Osteocyte (in vitro differentiated cells): ENCODE measurements around the gene G6PD. TPM values are rescaled to one million over a fixed set of nuclear protein-coding genes. Genes with fewer than 3 reads are reported as not detected.
A peak's percentile ranks its signal among the peaks of the same experiment; 100 is the strongest.

Source experiments
- DNase-seq: peaks from one replicate; pipeline ENCODE4 v3.0.0; 2021; ENCODE audit warnings: mixed read lengths; ENCODE audit not compliant: unreplicated experiment; ENCODE audit errors: extremely low spot score
- H3K27ac Mint-ChIP-seq: one replicate; pipeline ENCODE4 v1.8.0; 2021; ENCODE audit warnings: mild to moderate bottlenecking, mixed read lengths; ENCODE audit not compliant: unreplicated experiment
- H3K27me3 Mint-ChIP-seq: one replicate; pipeline ENCODE4 v1.8.0; 2021; ENCODE audit warnings: mixed read lengths; ENCODE audit not compliant: unreplicated experiment
- H3K36me3 Mint-ChIP-seq: one replicate; pipeline ENCODE4 v1.8.0; 2021; ENCODE audit warnings: mixed read lengths; ENCODE audit not compliant: unreplicated experiment
- H3K4me1 Mint-ChIP-seq: one replicate; pipeline ENCODE4 v1.8.0; 2021; ENCODE audit warnings: mixed read lengths; ENCODE audit not compliant: unreplicated experiment
- H3K4me3 Mint-ChIP-seq: one replicate; pipeline ENCODE4 v1.8.0; 2021; ENCODE audit warnings: mild to moderate bottlenecking, moderate library complexity, mixed read lengths; ENCODE audit not compliant: unreplicated experiment
- H3K9me3 Mint-ChIP-seq: one replicate; pipeline ENCODE4 v1.8.0; 2021; ENCODE audit warnings: mixed read lengths; ENCODE audit not compliant: unreplicated experiment
- CTCF ChIP-seq: fragments of 200-600 bp; sonication (generic); IDR thresholded peaks from 2 replicates; pipeline ENCODE4 v1.5.0; 2021; ENCODE audit warnings: antibody characterized with exemption, mild to moderate bottlenecking, moderate library complexity
- total RNA-seq: library from RNA; stranded (reverse); gene quantifications from 2 replicates; pipeline ENCODE4 v1.2.1, GENCODE V29; 2021

The G6PD gene
- total RNA-seq, 1 donor from 2014 or later, result 108 TPM

- TF ChIP-seq CTCF, result no peak
- no peaks in the 10 kb centered on the region for H3K9me3 Mint-ChIP-seq
- peaks cover 10% of the 10 kb centered on the region for H3K4me1 Mint-ChIP-seq
- H3K27ac Mint-ChIP-seq, result no peak overlapping the region
- no peaks in the 10 kb centered on the region for H3K36me3 Mint-ChIP-seq
- H3K27me3 Mint-ChIP-seq, result no peaks in the 10 kb centered on the region
- DNase-seq, result no peak
- peak overlapping the region; percentile 51 for H3K4me3 Mint-ChIP-seq
Observed at GRCh38 chrX:154485150-154486051, 61.2 kb downstream of the G6PD start.

GRCh38 chrX:154484255-154485149 lies 62.1 kb downstream of the G6PD start:
- H3K4me3 Mint-ChIP-seq, result no peak overlapping the region
- no peaks in the 10 kb centered on the region for H3K27me3 Mint-ChIP-seq
- peaks cover 7% of the 10 kb centered on the region for H3K4me1 Mint-ChIP-seq
- H3K36me3 Mint-ChIP-seq, result no peaks in the 10 kb centered on the region
- H3K27ac Mint-ChIP-seq, result no peak overlapping the region
- H3K9me3 Mint-ChIP-seq, result no peaks in the 10 kb centered on the region
- TF ChIP-seq CTCF, result no peak
- no peak for DNase-seq

- Mint-ChIP-seq H3K9me3 (no peaks in the 10 kb centered on the region), H3K4me3 (no peak overlapping the region), H3K4me1 (peaks cover 3% of the 10 kb centered on the region), H3K27ac (no peak overlapping the region), H3K27me3 (no peaks in the 10 kb centered on the region), H3K36me3 (no peaks in the 10 kb centered on the region)
- DNase-seq, result no peak
- no peak for TF ChIP-seq CTCF
Observed at GRCh38 chrX:154483325-154483724, 63.3 kb downstream of the G6PD start.

- TF ChIP-seq CTCF, result no peak
- Mint-ChIP-seq H3K36me3 (no peaks in the 10 kb centered on the region), H3K4me3 (no peak overlapping the region), H3K27me3 (no peaks in the 10 kb centered on the region), H3K27ac (no peak overlapping the region), H3K9me3 (no peaks in the 10 kb centered on the region), H3K4me1 (peaks cover 5% of the 10 kb centered on the region)
- DNase-seq, result no peak
Observed at GRCh38 chrX:154482786-154483185, 63.9 kb downstream of the G6PD start.
